ENCODE measurements around the gene DBH.
A peak's percentile ranks its signal among the peaks of the same experiment; 100 is the strongest.

DBH gene

GRCh38 chr9:133645021-133645765 is 9.0 kb downstream of the DBH start:
- no peak for DNase-seq

GRCh38 chr9:133647148-133647547 is 11.0 kb downstream of the DBH start:
- DNase-seq: no peak

GRCh38 chr9:133647765-133648469 is 11.8 kb downstream of the DBH start:
- no peak for DNase-seq

- DNase-seq: no peak
Observed at GRCh38 chr9:133649194-133649593, 13.0 kb downstream of the DBH start.

- DNase-seq: no peak
Observed at GRCh38 chr9:133650026-133650425, 13.9 kb downstream of the DBH start.

- no peak for DNase-seq
Observed at GRCh38 chr9:133653638-133654037, 17.5 kb downstream of the DBH start.

- DNase-seq: no peak
Observed at GRCh38 chr9:133654736-133655657, 18.8 kb downstream of the DBH start.

GRCh38 chr9:133655701-133656100 is 19.5 kb downstream of the DBH start:
- DNase-seq: no peak

GRCh38 chr9:133656211-133657119 is 20.3 kb downstream of the DBH start:
- DNase-seq: peak in 2 of 4 experiments; percentile 44 to 65

- no peak for DNase-seq
Observed at GRCh38 chr9:133657120-133657661, 21.0 kb downstream of the DBH start.

- DNase-seq: no peak
Observed at GRCh38 chr9:133658442-133659431, 22.6 kb downstream of the DBH start.

- DNase-seq: no peak
Observed at GRCh38 chr9:133659516-133659915, 23.4 kb downstream of the DBH start.

GRCh38 chr9:133661846-133662540 is 25.8 kb downstream of the DBH start:
- no peak for DNase-seq

- no peak for DNase-seq
Observed at GRCh38 chr9:133664173-133665050, 28.2 kb downstream of the DBH start.

- DNase-seq: no peak
Observed at GRCh38 chr9:133665096-133665495, 28.9 kb downstream of the DBH start.

- DNase-seq: no peak
Observed at GRCh38 chr9:133665535-133665934, 29.4 kb downstream of the DBH start.

GRCh38 chr9:133666387-133666786 is 30.2 kb downstream of the DBH start:
- no peak for DNase-seq

- DNase-seq: no peak
Observed at GRCh38 chr9:133666845-133667244, 30.7 kb downstream of the DBH start.

All from activated naive CD4-positive, alpha-beta T cell (primary cell).